Astrocyte of the spinal cord (primary cell): ENCODE results near the gene EDIL3.
"Not testable (repeated sequence)": the region's sequence is repeated elsewhere in the genome, so short reads cannot be mapped to it uniquely, and the experiment has no call there.

Source experiments
- DNase-seq: peaks from one replicate; pipeline ENCODE4 v3.0.0; 2011; ENCODE audit warnings: low read depth, low spot score
- H3K4me3 ChIP-seq: 2 replicates; pipeline ENCODE4 v1.5.1; 2011; ENCODE audit warnings: low read depth, mild to moderate bottlenecking, low read length, moderate library complexity
- CTCF ChIP-seq: IDR thresholded peaks from 2 replicates; pipeline ENCODE4 v1.5.1; 2012; ENCODE audit warnings: low read depth, mild to moderate bottlenecking, low read length, inconsistent platforms
- in situ Hi-C: cut with HindIII; loops from 2 replicates; pipeline ENCODE4 v1.10.0; 2017; ENCODE audit warnings: low sequenced_read_pairs

Gene EDIL3

DNA sequence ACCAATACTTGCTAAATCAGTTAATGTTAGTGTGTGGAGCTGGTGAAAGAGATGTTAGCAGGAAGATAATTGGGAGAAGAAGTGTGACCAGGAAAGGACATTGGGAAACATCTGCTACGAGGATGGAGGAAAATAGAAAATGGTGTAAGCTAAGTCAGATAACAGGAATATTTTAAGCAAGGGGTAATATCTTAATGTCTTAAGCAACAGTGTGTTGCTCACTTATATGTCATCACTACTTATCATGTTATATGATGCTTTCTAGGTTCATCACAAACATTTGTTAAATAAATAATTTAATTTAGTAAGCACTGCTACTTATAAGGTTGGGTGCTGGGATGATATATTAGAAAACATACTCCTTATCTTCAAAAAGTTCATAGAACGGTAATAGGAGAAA, 326.1 kb downstream of the EDIL3 start:
- H3K4me3 ChIP-seq = no peak overlapping the region
- no peak for TF ChIP-seq CTCF
- in situ Hi-C loops = no loop called here
- no peak for DNase-seq

DNA sequence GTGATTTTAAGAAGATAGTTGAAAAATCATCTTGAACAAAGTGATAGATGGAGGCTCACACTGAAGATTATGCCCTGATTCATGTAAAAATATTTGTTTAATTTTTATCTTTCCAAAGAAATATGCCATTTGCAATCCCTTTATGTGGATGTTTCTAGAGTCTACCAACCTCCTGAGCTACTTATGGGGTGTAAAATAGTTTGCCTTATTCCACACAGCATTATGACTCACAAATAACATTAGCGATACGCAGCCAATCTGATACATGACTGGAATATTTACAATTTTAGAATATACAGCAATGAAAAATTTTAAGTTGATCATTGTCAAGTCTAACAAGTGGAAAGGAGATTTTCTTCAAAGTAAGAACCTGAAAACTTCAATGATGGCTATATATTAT, 327.5 kb downstream of the EDIL3 start:
- no peak for TF ChIP-seq CTCF
- no peak overlapping the region for H3K4me3 ChIP-seq
- DNase-seq = peak; percentile 16
- in situ Hi-C loops = no loop called here

DNA sequence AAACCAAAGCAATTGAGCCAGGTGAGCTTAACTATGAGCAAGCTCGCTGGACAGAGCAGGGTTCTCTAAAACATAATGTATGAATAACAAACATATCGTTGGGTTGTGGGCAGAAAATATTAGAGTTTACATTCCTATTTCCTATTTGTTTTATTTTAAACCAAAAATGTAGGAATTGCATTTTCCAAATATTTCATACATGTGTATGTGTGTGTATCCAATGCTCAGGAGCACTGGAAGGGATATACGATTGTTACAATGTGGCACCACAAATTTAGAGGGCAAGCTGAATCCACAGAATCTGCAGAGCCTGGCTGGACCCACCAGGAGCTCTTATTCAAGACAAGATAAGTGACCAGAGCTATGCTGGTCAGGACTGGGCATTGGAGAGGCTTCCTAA, 338.7 kb downstream of the EDIL3 start:
- no peak for DNase-seq
- in situ Hi-C loops = no loop called here
- TF ChIP-seq CTCF = no peak
- H3K4me3 ChIP-seq = no peak overlapping the region

DNA sequence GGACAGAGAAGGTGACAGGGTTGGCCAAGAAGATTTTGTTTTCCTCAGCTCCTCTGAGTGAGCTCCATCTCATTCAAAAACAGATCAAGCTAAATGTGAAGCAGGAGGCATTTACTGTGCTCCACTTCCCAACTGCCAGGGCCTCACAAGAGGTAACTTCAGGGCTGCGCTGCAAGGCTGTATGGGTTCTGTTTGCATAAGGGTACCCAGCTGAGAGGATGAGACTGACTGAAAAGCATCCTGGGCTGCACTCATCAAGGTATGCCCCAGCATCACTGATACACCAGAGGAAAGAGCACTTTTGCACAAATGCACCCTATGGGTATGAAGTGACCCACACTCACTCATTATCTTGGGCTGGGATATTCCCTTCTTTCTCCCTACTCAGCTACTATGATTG, 347.8 kb downstream of the EDIL3 start:
- H3K4me3 ChIP-seq = no peak overlapping the region
- DNase-seq = no peak
- in situ Hi-C loops = no loop called here
- TF ChIP-seq CTCF = no peak

- DNase-seq = peak; percentile 38
- no peak for TF ChIP-seq CTCF
- no peak overlapping the region for H3K4me3 ChIP-seq
- in situ Hi-C loops = no loop called here
Measured at GRCh38 chr5:84032324-84032723, 352.4 kb downstream of the EDIL3 start.

- TF ChIP-seq CTCF = no peak
Measured at GRCh38 chr5:84028093-84028492, 356.6 kb downstream of the EDIL3 start.

GRCh38 chr5:84018521-84018920, 366.2 kb downstream of the EDIL3 start:
- H3K4me3 ChIP-seq, DNase-seq, in situ Hi-C loops: not testable (repeated sequence)

More at GRCh38 chr5:84028093-84028492, 356.6 kb downstream of the EDIL3 start:
- DNase-seq = peak; percentile 40
- in situ Hi-C loops = no loop called here
- H3K4me3 ChIP-seq = no peak overlapping the region
